HEK293 (cell line): ENCODE measurements around the gene NR2F2.

Experiments
- ATF2 ChIP-seq: fragments of 450-650 bp; formaldehyde crosslinking; IDR thresholded peaks from 2 replicates; pipeline ENCODE4 v1.5.1; 2016; ENCODE audit warnings: missing biosample characterization, missing genetic modification characterization, low read depth
- CTCF ChIP-seq: fragments of 450-650 bp; formaldehyde crosslinking; IDR thresholded peaks from 2 replicates; pipeline ENCODE4 v1.5.1; 2016; ENCODE audit warnings: missing biosample characterization, missing genetic modification characterization
- YY1 ChIP-seq: fragments of 450-650 bp; formaldehyde crosslinking; IDR thresholded peaks from 2 replicates; pipeline ENCODE4 v1.5.1; 2018; ENCODE audit warnings: missing biosample characterization, missing genetic modification characterization
- ZBTB7A ChIP-seq: fragments of 450-650 bp; formaldehyde crosslinking; IDR thresholded peaks from 2 replicates; pipeline ENCODE4 v1.5.1; 2016; ENCODE audit warnings: low read depth, missing biosample characterization, missing genetic modification characterization
- ZFP37 ChIP-seq: fragments of 450-650 bp; formaldehyde crosslinking; IDR thresholded peaks from 2 replicates; pipeline ENCODE4 v1.5.1; 2016; ENCODE audit warnings: missing biosample characterization, missing genetic modification characterization
- ZNF121 ChIP-seq: fragments of 450-650 bp; formaldehyde crosslinking; IDR thresholded peaks from 2 replicates; pipeline ENCODE4 v1.5.1; 2016; ENCODE audit warnings: missing biosample characterization, missing genetic modification characterization
- ZNF416 ChIP-seq: fragments of 450-650 bp; formaldehyde crosslinking; IDR thresholded peaks from 2 replicates; pipeline ENCODE4 v1.5.1; 2016; ENCODE audit warnings: missing biosample characterization, missing genetic modification characterization
- TF ChIP-seq, protein P1 (sequence below): fragments of 450-650 bp; formaldehyde crosslinking; IDR thresholded peaks from 2 replicates; pipeline ENCODE4 v1.5.1; 2016; ENCODE audit warnings: missing biosample characterization, missing genetic modification characterization

- TF ChIP-seq CTCF (tag by site-specific recombination), result no peak
- no peak for TF ChIP-seq ZFP37 (tag by site-specific recombination)
- TF ChIP-seq, protein P1, sequence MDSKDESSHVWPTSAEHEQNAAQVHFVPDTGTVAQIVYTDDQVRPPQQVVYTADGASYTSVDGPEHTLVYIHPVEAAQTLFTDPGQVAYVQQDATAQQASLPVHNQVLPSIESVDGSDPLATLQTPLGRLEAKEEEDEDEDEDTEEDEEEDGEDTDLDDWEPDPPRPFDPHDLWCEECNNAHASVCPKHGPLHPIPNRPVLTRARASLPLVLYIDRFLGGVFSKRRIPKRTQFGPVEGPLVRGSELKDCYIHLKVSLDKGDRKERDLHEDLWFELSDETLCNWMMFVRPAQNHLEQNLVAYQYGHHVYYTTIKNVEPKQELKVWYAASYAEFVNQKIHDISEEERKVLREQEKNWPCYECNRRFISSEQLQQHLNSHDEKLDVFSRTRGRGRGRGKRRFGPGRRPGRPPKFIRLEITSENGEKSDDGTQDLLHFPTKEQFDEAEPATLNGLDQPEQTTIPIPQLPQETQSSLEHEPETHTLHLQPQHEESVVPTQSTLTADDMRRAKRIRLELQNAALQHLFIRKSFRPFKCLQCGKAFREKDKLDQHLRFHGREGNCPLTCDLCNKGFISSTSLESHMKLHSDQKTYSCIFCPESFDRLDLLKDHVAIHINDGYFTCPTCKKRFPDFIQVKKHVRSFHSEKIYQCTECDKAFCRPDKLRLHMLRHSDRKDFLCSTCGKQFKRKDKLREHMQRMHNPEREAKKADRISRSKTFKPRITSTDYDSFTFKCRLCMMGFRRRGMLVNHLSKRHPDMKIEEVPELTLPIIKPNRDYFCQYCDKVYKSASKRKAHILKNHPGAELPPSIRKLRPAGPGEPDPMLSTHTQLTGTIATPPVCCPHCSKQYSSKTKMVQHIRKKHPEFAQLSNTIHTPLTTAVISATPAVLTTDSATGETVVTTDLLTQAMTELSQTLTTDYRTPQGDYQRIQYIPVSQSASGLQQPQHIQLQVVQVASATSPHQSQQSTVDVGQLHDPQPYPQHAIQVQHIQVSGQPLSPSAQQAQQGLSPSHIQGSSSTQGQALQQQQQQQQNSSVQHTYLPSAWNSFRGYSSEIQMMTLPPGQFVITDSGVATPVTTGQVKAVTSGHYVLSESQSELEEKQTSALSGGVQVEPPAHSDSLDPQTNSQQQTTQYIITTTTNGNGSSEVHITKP (tag by site-specific recombination), result no peak
- TF ChIP-seq YY1 (tag by site-specific recombination), result no peak
- no peak for TF ChIP-seq ATF2 (tag by site-specific recombination)
- TF ChIP-seq ZNF416 (tag by site-specific recombination), result no peak
- no peak for TF ChIP-seq ZNF121 (tag by site-specific recombination)
- no peak for TF ChIP-seq ZBTB7A (tag by site-specific recombination)
Observed at GRCh38 chr15:96385195-96385594, 54.7 kb downstream of the NR2F2 start.
